DMS114 treated with DMSO at 0.1 percent for 48 hours (cell line): ENCODE results near the gene DLG5.
"Not testable (repeated sequence)": the region's sequence is repeated elsewhere in the genome, so short reads cannot be mapped to it uniquely, and the experiment has no call there.

Experiments
- DNase-seq: peaks from one replicate; lab custom pipeline; 2025; ENCODE audit not compliant: unreplicated experiment; lab: John Stamatoyannopoulos, UW

Gene DLG5

GRCh38 chr10:77771851-77772250 is 154.7 kb downstream of the DLG5 start:
- no peak for DNase-seq

- DNase-seq: no peak
Measured at GRCh38 chr10:77771450-77771849, 155.1 kb downstream of the DLG5 start.

- DNase-seq: no peak
Measured at GRCh38 chr10:77770868-77771175, 155.7 kb downstream of the DLG5 start.

- DNase-seq: no peak
Measured at GRCh38 chr10:77770081-77770867, 156.3 kb downstream of the DLG5 start.

- no peak for DNase-seq
Measured at GRCh38 chr10:77768039-77768438, 158.5 kb downstream of the DLG5 start.

GRCh38 chr10:77763453-77764430 is 162.8 kb downstream of the DLG5 start:
- no peak for DNase-seq

- DNase-seq: not testable (repeated sequence)
Measured at GRCh38 chr10:77758406-77758805, 168.1 kb downstream of the DLG5 start.

- peak; percentile 68 for DNase-seq
Measured at GRCh38 chr10:77756319-77757232, 170.0 kb downstream of the DLG5 start.

GRCh38 chr10:77746047-77746707 is 180.4 kb downstream of the DLG5 start:
- DNase-seq: no peak

GRCh38 chr10:77744245-77744644 is 182.3 kb downstream of the DLG5 start:
- no peak for DNase-seq

- DNase-seq: no peak
Measured at GRCh38 chr10:77742172-77742571, 184.4 kb downstream of the DLG5 start.

- no peak for DNase-seq
Measured at GRCh38 chr10:77741746-77742145, 184.8 kb downstream of the DLG5 start.
